ENCODE measurements around the gene FARP1.
"Not testable (repeated sequence)": the region's sequence is repeated elsewhere in the genome, so short reads cannot be mapped to it uniquely, and the experiment has no call there.

FARP1 gene

GRCh38 chr13:98263841-98264240 is 120.9 kb downstream of the FARP1 start:
- DNase-seq (ENCODE audit: low read depth in 3 of 3) = no peak

- DNase-seq (ENCODE audit: low read depth in 3 of 3) = no peak
Observed at GRCh38 chr13:98264877-98265276, 122.0 kb downstream of the FARP1 start.

- DNase-seq (ENCODE audit: low read depth in 3 of 3) = no peak
Observed at GRCh38 chr13:98265692-98266551, 123.0 kb downstream of the FARP1 start.

- no peak for DNase-seq (ENCODE audit: low read depth in 3 of 3)
Observed at GRCh38 chr13:98267080-98267912, 124.4 kb downstream of the FARP1 start.

- DNase-seq (ENCODE audit: low read depth in 3 of 3) = no peak
Observed at GRCh38 chr13:98269386-98269785, 126.5 kb downstream of the FARP1 start.

DNA sequence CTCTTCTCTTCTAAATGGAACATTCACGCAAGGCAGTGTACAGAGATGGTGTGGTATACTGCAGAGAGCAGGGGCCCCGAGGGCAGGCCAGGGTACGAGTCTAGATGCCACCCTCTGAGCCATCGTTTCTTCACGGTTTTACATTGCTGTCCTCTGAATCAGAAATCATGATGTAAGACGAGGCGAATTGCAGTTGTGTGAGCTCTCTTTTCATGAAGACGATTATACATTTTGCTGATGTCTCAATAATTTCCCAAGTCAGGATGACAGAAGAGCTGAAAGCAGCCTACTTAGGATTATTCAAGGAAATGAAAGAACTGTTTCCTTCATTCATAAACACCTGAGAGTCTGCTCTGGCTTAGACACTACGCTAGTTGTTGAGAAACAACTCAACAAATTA is 127.9 kb downstream of the FARP1 start:
- DNase-seq (ENCODE audit: low read depth in 3 of 3) = no peak

- DNase-seq (ENCODE audit: low read depth in 3 of 3) = not testable (repeated sequence)
Observed at GRCh38 chr13:98271646-98272045, 128.8 kb downstream of the FARP1 start.

DNA sequence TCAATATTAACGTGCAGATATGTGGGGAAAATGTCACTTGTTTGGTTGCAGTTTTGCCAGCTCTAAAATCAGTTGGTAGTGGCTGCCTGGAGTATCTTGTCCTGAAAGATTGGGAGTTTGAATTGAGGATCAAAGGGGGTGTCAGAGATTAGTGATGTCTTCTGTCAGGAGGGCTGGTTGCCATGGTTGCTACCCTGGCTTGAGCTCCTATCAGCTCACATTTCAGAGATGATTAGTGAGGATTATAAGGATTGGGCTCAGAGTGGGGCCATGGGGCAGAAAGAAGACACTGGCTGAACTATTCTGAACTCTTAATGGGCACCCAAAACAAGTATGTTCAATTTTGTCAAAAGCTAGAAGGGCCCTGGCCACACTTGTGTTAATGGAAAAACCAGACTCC is 129.7 kb downstream of the FARP1 start:
- DNase-seq (ENCODE audit: low read depth in 3 of 3) = no peak

GRCh38 chr13:98273067-98273823 is 130.4 kb downstream of the FARP1 start:
- no peak for DNase-seq (ENCODE audit: low read depth in 3 of 3)

- DNase-seq (ENCODE audit: low read depth in 3 of 3) = no peak
Observed at GRCh38 chr13:98273824-98274742, 131.2 kb downstream of the FARP1 start.

DNA sequence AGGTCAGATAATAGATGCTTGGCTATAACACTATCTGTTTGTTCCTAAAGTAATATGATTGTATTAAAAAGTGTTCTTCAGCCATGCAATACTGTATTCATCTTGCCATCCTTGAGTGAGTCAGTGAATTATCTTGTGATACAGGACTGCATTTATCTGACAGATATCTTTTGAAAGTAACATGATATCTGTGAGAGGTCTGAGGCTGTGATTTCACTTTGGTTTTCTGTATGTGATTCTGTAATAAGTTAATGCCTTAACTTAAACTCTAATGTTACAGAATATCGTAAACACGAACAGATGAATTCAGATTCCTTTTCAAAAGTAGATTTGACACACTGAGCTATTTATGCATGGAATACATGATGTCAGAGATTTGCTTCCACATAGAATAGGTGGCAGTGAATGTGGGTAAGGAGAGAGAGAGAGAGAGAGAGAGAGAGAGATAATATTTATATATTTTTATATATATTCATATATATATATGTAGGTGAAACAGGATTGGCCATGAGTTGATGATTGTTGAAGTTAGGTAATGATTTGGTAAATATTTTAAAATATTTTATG is 132.1 kb downstream of the FARP1 start:
- no peak for DNase-seq (ENCODE audit: low read depth in 3 of 3)

- DNase-seq (ENCODE audit: low read depth in 3 of 3) = no peak
Observed at GRCh38 chr13:98275681-98276171, 132.8 kb downstream of the FARP1 start.

- no peak for DNase-seq (ENCODE audit: low read depth in 3 of 3)
Observed at GRCh38 chr13:98276486-98276885, 133.6 kb downstream of the FARP1 start.

DNA sequence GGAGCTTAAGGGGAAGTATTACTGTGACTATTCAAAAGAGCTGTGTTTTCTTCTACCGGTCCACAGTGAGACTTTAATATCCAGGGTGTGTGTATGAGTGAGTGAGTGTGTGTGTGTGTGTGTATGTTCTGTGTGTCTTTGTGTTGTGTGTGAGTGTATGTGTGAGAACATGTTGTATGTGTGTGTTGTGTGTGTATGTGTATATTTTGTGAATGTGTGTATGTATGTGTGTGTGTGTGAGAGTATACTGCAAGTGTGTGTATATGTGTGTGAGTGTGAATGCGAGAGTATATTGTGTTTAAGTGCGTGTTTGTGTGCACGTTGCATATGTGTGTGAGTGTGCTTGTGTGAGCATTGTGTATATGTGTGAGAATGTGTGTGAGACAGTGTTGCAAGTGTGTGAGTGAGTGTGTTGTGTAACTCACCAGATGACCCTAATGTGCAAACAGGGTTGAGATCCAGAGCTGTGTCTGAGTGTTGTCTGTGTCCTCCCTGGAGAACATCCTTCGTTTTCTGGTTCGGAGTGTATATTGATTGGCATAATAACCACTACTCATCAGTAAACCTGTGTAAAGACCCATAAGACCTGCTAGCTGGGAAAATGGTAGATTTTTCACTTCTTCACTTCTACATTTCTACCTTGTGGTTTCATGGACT is 135.3 kb downstream of the FARP1 start:
- DNase-seq (ENCODE audit: low read depth in 3 of 3) = no peak

GRCh38 chr13:98279473-98280175 is 136.7 kb downstream of the FARP1 start:
- no peak for DNase-seq (ENCODE audit: low read depth in 3 of 3)

GRCh38 chr13:98280176-98280510 is 137.2 kb downstream of the FARP1 start:
- DNase-seq (ENCODE audit: low read depth in 3 of 3) = no peak

GRCh38 chr13:98284679-98285078 is 141.8 kb downstream of the FARP1 start:
- no peak for DNase-seq (ENCODE audit: low read depth in 3 of 3)

- no peak for DNase-seq (ENCODE audit: low read depth in 3 of 3)
Observed at GRCh38 chr13:98285317-98285716, 142.4 kb downstream of the FARP1 start.

- no peak for DNase-seq (ENCODE audit: low read depth in 3 of 3)
Observed at GRCh38 chr13:98285852-98286594, 143.1 kb downstream of the FARP1 start.
